ENCODE measurements around the gene DYNLL1.
"Not testable (repeated sequence)": the region's sequence is repeated elsewhere in the genome, so short reads cannot be mapped to it uniquely, and the experiment has no call there.

Gene DYNLL1

DNA sequence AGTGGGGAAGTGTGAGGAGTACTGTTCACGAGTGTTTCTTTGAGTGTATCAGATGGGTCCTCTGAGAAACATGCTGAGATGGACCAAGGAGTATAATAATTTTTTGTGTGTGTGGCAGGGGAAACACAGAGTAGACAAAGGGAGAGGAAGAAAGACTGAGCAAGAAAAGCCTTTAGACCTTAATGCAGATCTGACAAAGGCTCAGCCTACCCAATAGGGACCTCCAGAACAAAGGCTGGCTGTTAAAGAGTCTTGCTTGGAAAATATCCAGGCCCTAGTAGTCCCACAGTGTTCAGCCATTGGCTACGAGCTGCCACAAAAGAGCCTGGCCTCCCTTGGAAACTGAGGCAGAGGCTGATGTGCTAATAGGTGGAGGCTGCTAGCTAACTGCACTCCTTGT, 19.6 kb downstream of the DYNLL1 start:
- Histone ChIP-seq H2AFZ (ENCODE audit: low read length, unreplicated experiment) (no peak overlapping the region), H3K4me3 (ENCODE audit: low read depth, low read length) (no peak overlapping the region), H3K79me2 (ENCODE audit: control insufficient read depth, insufficient read depth, low read length, unreplicated experiment) (no peaks in the 10 kb centered on the region), H3K36me3 (ENCODE audit: insufficient read depth, low read length) (peaks cover 14% of the 10 kb centered on the region; the same call in 1 of the 2 replicates), H3K27me3 (ENCODE audit: insufficient read depth, low read length) (no peaks in the 10 kb centered on the region), H3K27ac (ENCODE audit: low read depth, low read length) (no peak overlapping the region), H3K4me1 (ENCODE audit: control insufficient read depth, insufficient read depth, low read length, unreplicated experiment) (no peaks in the 10 kb centered on the region)

DNA sequence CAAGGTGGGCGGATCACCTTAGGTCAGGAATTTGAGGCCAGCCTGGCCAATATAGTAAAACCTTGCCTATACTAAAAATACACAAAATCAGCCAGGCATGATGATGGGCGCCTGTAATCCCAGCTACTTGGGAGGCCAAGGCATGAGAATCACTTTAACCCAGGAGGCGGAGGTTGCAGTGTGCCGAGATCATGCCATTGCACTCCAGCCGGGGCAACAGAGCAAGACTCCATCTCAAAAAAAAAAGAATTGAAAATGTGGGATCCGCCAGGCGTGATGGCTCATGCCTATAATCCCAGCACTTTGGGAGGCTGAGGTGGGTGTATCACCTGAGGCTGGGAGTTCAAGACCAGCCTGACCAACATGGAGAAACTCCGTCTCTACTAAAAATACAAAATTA, 23.4 kb downstream of the DYNLL1 start:
- H3K27me3 ChIP-seq (ENCODE audit: insufficient read depth, low read length); H3K4me1 ChIP-seq (ENCODE audit: control insufficient read depth, insufficient read depth, low read length, unreplicated experiment); H3K79me2 ChIP-seq (ENCODE audit: control insufficient read depth, insufficient read depth, low read length, unreplicated experiment); H2AFZ ChIP-seq (ENCODE audit: low read length, unreplicated experiment); H3K4me3 ChIP-seq (ENCODE audit: low read depth, low read length); H3K27ac ChIP-seq (ENCODE audit: low read depth, low read length): not testable (repeated sequence)
- peaks cover 13% of the 10 kb centered on the region; the same call in 1 of the 2 replicates for H3K36me3 ChIP-seq (ENCODE audit: insufficient read depth, low read length)

DNA sequence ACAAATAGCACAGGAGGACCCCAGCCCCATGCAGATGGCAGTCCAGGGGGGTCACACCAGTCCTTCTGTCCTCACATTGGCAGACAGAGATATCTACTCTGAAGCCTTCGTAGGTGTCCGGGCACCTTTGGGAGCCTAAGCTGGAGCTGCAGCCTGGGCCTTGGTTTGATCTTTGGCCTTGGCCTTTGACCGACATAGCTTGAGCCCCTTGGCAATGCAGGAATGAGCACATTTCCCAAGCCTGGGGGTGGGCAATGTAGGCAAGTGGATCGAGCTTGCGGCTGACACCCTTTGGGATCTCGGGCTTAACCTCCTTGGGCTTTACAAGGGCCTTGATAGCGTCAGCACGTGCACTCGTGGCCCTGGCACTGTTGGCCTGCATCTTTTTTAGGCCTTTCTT, 26.7 kb downstream of the DYNLL1 start:
- Histone ChIP-seq H3K4me3 (ENCODE audit: low read depth, low read length) (no peak overlapping the region), H3K27me3 (ENCODE audit: insufficient read depth, low read length) (no peaks in the 10 kb centered on the region), H3K27ac (ENCODE audit: low read depth, low read length) (no peak overlapping the region), H2AFZ (ENCODE audit: low read length, unreplicated experiment) (no peak overlapping the region), H3K79me2 (ENCODE audit: control insufficient read depth, insufficient read depth, low read length, unreplicated experiment) (peaks cover 5% of the 10 kb centered on the region), H3K36me3 (ENCODE audit: insufficient read depth, low read length) (0 out of 2 replicates have a peak, but pooled peaks cover 3% of the 10 kb centered on the region), H3K4me1 (ENCODE audit: control insufficient read depth, insufficient read depth, low read length, unreplicated experiment) (peaks cover 9% of the 10 kb centered on the region)

DNA sequence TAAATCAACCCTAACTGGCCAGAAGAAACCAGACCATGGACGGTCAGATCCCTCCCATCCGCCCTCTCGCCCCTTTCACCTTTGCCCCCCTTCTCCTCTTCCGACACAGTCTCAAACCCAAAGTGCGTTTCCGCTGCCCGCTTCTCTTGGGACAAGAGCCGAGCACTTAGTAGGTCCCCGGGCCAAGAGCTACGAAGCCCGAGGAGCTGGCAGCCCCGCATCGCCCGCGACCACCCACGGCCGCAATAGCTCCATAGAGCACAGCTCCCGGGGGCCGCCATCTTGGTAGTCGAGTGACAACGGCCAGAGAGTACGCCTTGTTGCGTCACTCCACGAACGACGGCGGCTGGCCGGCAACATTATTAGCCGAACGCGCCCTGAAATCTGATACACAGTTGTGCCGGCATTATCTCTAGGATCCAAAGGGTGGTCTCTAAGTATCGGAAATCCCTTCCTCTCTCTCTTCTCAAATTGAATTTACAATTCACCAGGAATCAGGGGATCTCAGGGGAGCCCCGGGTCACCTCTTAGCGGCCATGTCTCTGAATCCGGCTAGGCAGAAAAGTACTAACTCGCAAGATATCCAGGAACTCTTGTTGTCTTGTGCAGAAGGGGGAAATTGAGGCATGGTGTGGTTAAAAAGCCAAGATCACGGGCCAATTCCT, 33.1 kb downstream of the DYNLL1 start, which contains the start of gene COQ5:
Gene COQ5 (minus strand): TSS at position 298 of the 665 bp plus-strand sequence. CDS start 17 bp downstream, at position 281.
- peak within 1 kb of the TSS; percentile 98 for H2AFZ ChIP-seq (ENCODE audit: low read length, unreplicated experiment)
- H3K4me1 ChIP-seq (ENCODE audit: control insufficient read depth, insufficient read depth, low read length, unreplicated experiment) = peaks cover 15% of the 10 kb centered on the region
- H3K27ac ChIP-seq (ENCODE audit: low read depth, low read length) = peak within 1 kb of the TSS; percentile 54
- no peaks in the 10 kb centered on the region for H3K27me3 ChIP-seq (ENCODE audit: insufficient read depth, low read length)
- peak within 1 kb of the TSS; percentile 75 for H3K4me3 ChIP-seq (ENCODE audit: low read depth, low read length)
- H3K36me3 ChIP-seq (ENCODE audit: insufficient read depth, low read length) = no peaks in the 10 kb centered on the region
- H3K79me2 ChIP-seq (ENCODE audit: control insufficient read depth, insufficient read depth, low read length, unreplicated experiment) = peaks cover 11% of the 10 kb centered on the region

DNA sequence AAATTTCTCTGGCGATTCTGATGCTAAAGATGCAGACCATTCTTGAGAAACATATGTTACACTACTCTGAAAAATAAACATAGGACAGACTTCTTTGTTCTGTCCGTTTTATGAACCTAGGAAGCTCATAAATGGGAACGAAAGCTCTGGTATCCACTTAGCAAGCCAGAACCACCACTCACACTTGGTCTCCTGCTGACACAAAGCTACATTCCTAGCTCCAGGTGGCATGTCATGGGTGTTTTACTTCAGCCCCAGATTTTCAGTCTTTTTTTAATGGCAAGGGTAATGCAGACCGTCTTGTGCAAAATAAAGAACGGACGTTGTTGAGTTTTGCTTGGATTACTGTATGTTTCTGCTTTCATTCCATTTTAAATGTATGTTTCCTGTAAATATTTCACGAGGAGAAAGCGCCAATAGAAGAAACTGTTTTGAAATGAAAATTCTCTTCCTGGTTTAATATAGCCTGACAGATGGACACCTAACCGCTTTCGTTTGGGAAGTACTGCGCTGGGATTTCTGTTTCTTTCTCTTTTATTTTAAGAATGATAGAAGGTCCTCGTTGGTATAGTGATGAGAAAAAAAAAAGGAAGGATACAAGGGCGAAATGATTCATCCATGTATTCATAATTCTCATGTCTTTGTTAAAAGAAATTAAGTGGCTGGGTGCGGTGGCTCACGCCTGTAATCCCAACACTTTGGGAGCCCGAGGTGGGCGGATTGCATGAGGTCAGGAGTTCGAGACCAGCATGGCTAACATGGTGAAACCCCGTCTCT, 33.9 kb downstream of the DYNLL1 start:
- H3K4me3 ChIP-seq (ENCODE audit: low read depth, low read length) = peak overlapping the region; percentile 75
- peaks cover 15% of the 10 kb centered on the region for H3K4me1 ChIP-seq (ENCODE audit: control insufficient read depth, insufficient read depth, low read length, unreplicated experiment)
- H3K79me2 ChIP-seq (ENCODE audit: control insufficient read depth, insufficient read depth, low read length, unreplicated experiment) = peaks cover 18% of the 10 kb centered on the region
- H3K27ac ChIP-seq (ENCODE audit: low read depth, low read length) = peak overlapping the region; percentile 54
- H2AFZ ChIP-seq (ENCODE audit: low read length, unreplicated experiment) = peak overlapping the region; percentile 98
- no peaks in the 10 kb centered on the region for H3K36me3 ChIP-seq (ENCODE audit: insufficient read depth, low read length)
- H3K27me3 ChIP-seq (ENCODE audit: insufficient read depth, low read length) = no peaks in the 10 kb centered on the region

DNA sequence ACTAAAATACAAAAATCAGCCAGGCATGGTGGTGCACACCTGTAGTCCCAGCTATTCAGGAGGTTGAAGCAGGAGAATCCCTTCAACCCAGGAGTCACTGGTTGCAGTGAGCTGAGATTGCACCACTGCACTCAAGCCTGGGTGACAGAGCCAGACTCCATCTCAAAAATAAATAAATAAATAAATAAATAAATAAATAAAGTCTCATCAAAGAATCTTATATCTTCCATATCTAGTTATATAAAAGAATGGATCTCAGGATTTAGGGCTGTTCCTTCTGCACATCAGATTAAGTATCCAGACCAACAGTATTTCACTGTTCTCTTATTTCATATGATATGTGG, 34.5 kb downstream of the DYNLL1 start:
- Histone ChIP-seq H3K79me2 (ENCODE audit: control insufficient read depth, insufficient read depth, low read length, unreplicated experiment) (peaks cover 21% of the 10 kb centered on the region), H3K4me1 (ENCODE audit: control insufficient read depth, insufficient read depth, low read length, unreplicated experiment) (peaks cover 14% of the 10 kb centered on the region), H3K4me3 (ENCODE audit: low read depth, low read length) (peak overlapping the region; percentile 75; the same call in 1 of the 2 replicates)
- H2AFZ ChIP-seq (ENCODE audit: low read length, unreplicated experiment); H3K27me3 ChIP-seq (ENCODE audit: insufficient read depth, low read length); H3K36me3 ChIP-seq (ENCODE audit: insufficient read depth, low read length); H3K27ac ChIP-seq (ENCODE audit: low read depth, low read length): not testable (repeated sequence)

DNA sequence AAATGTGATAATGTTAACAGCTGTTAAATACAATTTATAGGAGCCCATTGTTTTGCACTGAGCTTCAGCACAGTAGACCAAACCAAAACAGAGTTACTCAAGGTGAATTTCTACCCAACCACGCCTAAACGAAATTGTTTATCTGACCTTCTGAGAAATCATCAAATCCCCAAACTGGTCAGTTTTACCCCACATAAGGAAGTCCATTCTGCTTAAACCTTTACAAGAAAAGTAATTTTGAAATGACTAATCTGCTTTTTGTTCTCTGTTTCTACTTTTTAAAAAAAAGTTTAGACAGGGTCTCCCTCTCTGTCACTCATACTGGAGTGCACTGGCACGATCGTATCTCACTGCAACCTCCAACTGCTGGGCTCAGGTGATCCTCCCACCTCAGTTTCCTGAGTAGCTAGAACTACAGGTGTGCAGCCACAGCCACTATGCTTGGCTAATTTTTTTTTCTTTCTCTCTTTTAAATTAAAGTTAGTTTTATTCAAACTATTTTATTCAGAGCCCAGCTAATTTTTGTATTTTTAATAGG, 36.9 kb downstream of the DYNLL1 start:
- no peaks in the 10 kb centered on the region for H3K27me3 ChIP-seq (ENCODE audit: insufficient read depth, low read length)
- H3K79me2 ChIP-seq (ENCODE audit: control insufficient read depth, insufficient read depth, low read length, unreplicated experiment) = peaks cover 42% of the 10 kb centered on the region
- peaks cover 28% of the 10 kb centered on the region for H3K4me1 ChIP-seq (ENCODE audit: control insufficient read depth, insufficient read depth, low read length, unreplicated experiment)
- no peak overlapping the region for H3K4me3 ChIP-seq (ENCODE audit: low read depth, low read length)
- H3K36me3 ChIP-seq (ENCODE audit: insufficient read depth, low read length) = peaks cover 16% of the 10 kb centered on the region; the same call in 1 of the 2 replicates
- no peak overlapping the region for H3K27ac ChIP-seq (ENCODE audit: low read depth, low read length)
- no peak overlapping the region for H2AFZ ChIP-seq (ENCODE audit: low read length, unreplicated experiment)

DNA sequence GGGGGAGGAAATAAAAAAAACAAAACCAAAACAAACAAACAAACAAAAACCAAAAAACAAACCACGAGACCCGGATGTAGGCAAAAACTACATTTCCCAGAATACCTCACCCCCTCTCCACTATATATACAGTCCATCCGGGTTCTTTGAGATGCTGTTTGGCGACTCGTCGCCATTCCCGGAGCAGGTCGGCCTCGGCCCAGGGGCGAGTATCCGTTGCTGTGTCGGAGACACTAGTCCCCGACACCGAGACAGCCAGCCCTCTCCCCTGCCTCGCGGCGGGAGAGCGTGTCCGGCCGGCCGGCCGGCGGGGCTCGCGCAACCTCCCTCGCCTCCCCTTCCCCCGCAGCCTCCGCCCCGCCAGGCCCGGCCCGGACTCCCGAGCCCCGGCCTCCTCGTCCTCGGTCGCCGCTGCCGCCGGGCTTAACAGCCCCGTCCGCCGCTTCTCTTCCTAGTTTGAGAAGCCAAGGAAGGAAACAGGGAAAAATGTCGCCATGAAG, 38.3 kb downstream of the DYNLL1 start, which contains the start of gene RNF10:
Gene RNF10 (plus strand): TSS at position 154 of the 500 bp plus-strand sequence. CDS start 456 bp downstream, outside the sequence.
- Histone ChIP-seq H3K4me3 (ENCODE audit: low read depth, low read length) (peak within 1 kb of the TSS; percentile 87), H3K4me1 (ENCODE audit: control insufficient read depth, insufficient read depth, low read length, unreplicated experiment) (peaks cover 43% of the 10 kb centered on the region), H3K36me3 (ENCODE audit: insufficient read depth, low read length) (peaks cover 18% of the 10 kb centered on the region; the same call in 1 of the 2 replicates), H2AFZ (ENCODE audit: low read length, unreplicated experiment) (peak within 1 kb of the TSS; percentile 63), H3K27ac (ENCODE audit: low read depth, low read length) (peak within 1 kb of the TSS; percentile 53), H3K27me3 (ENCODE audit: insufficient read depth, low read length) (no peaks in the 10 kb centered on the region), H3K79me2 (ENCODE audit: control insufficient read depth, insufficient read depth, low read length, unreplicated experiment) (peaks cover 51% of the 10 kb centered on the region)

DNA sequence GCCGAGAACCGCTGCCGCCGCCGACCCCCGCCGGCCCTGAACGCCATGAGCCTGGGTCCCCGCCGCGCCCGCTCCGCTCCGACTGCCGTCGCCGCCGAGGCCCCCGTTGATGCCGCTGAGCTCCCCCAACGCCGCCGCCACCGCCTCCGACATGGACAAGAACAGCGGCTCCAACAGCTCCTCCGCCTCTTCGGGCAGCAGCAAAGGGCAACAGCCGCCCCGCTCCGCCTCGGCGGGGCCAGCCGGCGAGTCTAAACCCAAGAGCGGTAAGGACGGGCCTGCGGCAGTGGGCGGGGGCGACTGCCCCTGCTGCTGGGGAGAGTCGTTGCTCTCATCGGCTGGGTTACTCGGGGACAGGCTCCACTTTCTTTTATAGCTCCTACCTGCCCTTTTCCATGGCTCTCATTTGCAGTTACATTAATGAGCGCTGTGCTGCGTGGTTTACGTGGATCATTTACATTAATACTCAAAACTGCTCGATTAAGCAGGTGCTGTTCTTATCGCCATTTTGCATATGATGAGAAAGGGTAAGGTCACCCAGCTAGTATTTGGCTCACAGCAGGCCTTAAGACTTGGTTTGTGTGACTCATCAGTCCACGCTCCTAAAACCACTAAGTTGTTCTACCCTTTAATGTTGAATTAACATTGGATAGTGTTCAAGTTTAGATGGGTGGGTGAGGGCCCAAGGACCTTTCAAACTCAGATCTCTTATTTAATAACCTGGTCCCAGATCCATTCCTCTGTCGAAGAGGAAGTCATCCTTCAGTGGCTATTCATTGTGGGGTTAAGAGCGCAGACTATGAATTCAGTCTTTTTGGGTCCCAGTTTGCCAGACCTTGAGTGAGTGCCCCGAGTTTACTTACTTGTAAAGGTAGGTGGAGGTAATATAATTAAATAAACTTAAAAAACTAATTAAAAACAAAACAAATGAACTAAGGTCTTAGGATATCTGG, 39.1 kb downstream of the DYNLL1 start:
- H3K27me3 ChIP-seq (ENCODE audit: insufficient read depth, low read length) = no peaks in the 10 kb centered on the region
- H3K4me3 ChIP-seq (ENCODE audit: low read depth, low read length) = peak overlapping the region; percentile 87
- peak overlapping the region; percentile 53 for H3K27ac ChIP-seq (ENCODE audit: low read depth, low read length)
- peak overlapping the region; percentile 63 for H2AFZ ChIP-seq (ENCODE audit: low read length, unreplicated experiment)
- H3K79me2 ChIP-seq (ENCODE audit: control insufficient read depth, insufficient read depth, low read length, unreplicated experiment) = peaks cover 58% of the 10 kb centered on the region
- H3K36me3 ChIP-seq (ENCODE audit: insufficient read depth, low read length) = peaks cover 18% of the 10 kb centered on the region; the same call in 1 of the 2 replicates
- H3K4me1 ChIP-seq (ENCODE audit: control insufficient read depth, insufficient read depth, low read length, unreplicated experiment) = peaks cover 43% of the 10 kb centered on the region

Measured in ACC112 (cell line).